SU-DHL-6 (cell line): Measurements from ENCODE around the gene ZP1.

Experiments
- H2AFZ ChIP-seq: fragments of 200-600 bp; sonication (generic); 2 replicates; pipeline ENCODE4 v1.6.1; 2014; ENCODE audit warnings: low read depth, mild to moderate bottlenecking, moderate library complexity, mixed read lengths, antibody characterized with exemption, low read length; ENCODE audit not compliant: severe bottlenecking
- H3F3A ChIP-seq: fragments of 200-600 bp; shearing (Covaris generic); 2 replicates; pipeline ENCODE4 v1.6.0; 2016; ENCODE audit warnings: antibody characterized with exemption, mild to moderate bottlenecking; ENCODE audit not compliant: insufficient read depth
- H3K27ac ChIP-seq: fragments of 200-600 bp; sonication (generic); 2 replicates; pipeline ENCODE4 v1.5.1; 2016; ENCODE audit warnings: low read depth, mild to moderate bottlenecking, low read length, moderate library complexity, mixed read lengths
- H3K27me3 ChIP-seq: fragments of 200-600 bp; sonication (generic), shearing (Covaris generic); 2 replicates; pipeline ENCODE4 v1.6.0; 2014; ENCODE audit warnings: mild to moderate bottlenecking, low read length
- H3K36me3 ChIP-seq: fragments of 200-600 bp; sonication (generic); 2 replicates; pipeline ENCODE4 v1.6.1; 2014; ENCODE audit warnings: mild to moderate bottlenecking, low read length, mixed read lengths
- H3K4me2 ChIP-seq: fragments of 300-600, 200-600 bp; shearing (Covaris generic), sonication (generic); 2 replicates; pipeline ENCODE4 v1.6.0; 2014; ENCODE audit warnings: low read length, low read depth, mild to moderate bottlenecking; ENCODE audit not compliant: poor library complexity, severe bottlenecking
- H3K4me3 ChIP-seq: fragments of 200-600 bp; sonication (generic); 2 replicates; pipeline ENCODE4 v1.5.1; 2014; ENCODE audit warnings: antibody characterized with exemption, low read length, mild to moderate bottlenecking, mixed read lengths; ENCODE audit not compliant: insufficient read depth, poor library complexity, severe bottlenecking
- H3K79me2 ChIP-seq: fragments of 200-600 bp; sonication (generic); 2 replicates; pipeline ENCODE4 v1.6.1; 2014; ENCODE audit warnings: mild to moderate bottlenecking, low read length, moderate library complexity; ENCODE audit not compliant: insufficient read depth
- H3K9ac ChIP-seq: fragments of 200-600 bp; sonication (generic); 2 replicates; pipeline ENCODE4 v1.7.0; 2014; ENCODE audit warnings: mild to moderate bottlenecking, low read length
- H3K9me2 ChIP-seq: fragments of 200-600 bp; sonication (generic); replicated peaks from 2 replicates; pipeline ENCODE4 v1.6.1; 2014; ENCODE audit warnings: low read length; ENCODE audit not compliant: insufficient read depth
- H3K9me3 ChIP-seq: fragments of 200-600 bp; sonication (generic); 2 replicates; pipeline ENCODE4 v1.6.1; 2014; ENCODE audit warnings: low read length, mixed read lengths; ENCODE audit not compliant: insufficient read depth
- H4K20me1 ChIP-seq: fragments of 200-600 bp; sonication (generic); 2 replicates; pipeline ENCODE4 v1.6.1; 2014; ENCODE audit warnings: low read depth, mild to moderate bottlenecking, antibody characterized with exemption, low read length, moderate library complexity, mixed read lengths
- CTCF ChIP-seq: fragments of 200-600 bp; sonication (generic); IDR thresholded peaks from one replicate; pipeline ENCODE4 v1.5.1; 2017; ENCODE audit warnings: antibody characterized with exemption, mild to moderate bottlenecking, low read length, moderate library complexity; ENCODE audit not compliant: insufficient read depth, poor library complexity, severe bottlenecking
- EZH2phosphoT487 ChIP-seq: fragments of 200-600 bp; sonication (generic), shearing (Covaris generic); conservative IDR thresholded peaks from 2 replicates; pipeline ENCODE4 v1.6.1; 2018; ENCODE audit warnings: mild to moderate bottlenecking, antibody characterized with exemption, low read length, moderate library complexity, mixed read lengths

The ZP1 gene

DNA sequence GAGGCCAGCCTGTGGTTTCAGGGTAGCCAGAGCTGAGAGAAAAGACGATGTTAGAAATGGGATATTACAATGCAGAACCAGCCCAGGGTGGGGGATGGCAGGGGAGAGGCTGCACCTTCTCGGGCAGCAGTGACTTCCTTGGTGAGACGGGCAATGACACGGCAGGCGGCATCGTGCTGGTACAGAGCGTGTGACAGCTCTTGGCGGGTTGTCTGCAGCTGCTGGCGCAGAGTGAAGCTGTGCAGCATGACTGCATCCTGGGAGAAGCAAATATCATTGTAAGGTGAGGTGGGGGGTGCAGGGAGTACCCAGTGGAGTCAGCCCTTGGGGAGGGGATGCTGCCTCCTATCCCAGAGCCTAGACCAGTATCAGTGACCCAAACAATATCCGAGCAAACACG is 35.3 kb downstream of the ZP1 start:
- H3K4me2 ChIP-seq, result no peak overlapping the region
- no peak overlapping the region for H3K27ac ChIP-seq
- H3K27me3 ChIP-seq, result no peaks in the 10 kb centered on the region
- peaks cover 35% of the 10 kb centered on the region for H3K79me2 ChIP-seq
- no peak overlapping the region for H3K4me3 ChIP-seq
- TF ChIP-seq EZH2phosphoT487 (no peak), CTCF (no peak)
- peaks cover 27% of the 10 kb centered on the region for H3K36me3 ChIP-seq
- H4K20me1 ChIP-seq, result peaks cover 19% of the 10 kb centered on the region
- no peaks in the 10 kb centered on the region for H3K9me3 ChIP-seq
- no peak overlapping the region for H2AFZ ChIP-seq
- H3F3A ChIP-seq, result peaks cover 9% of the 10 kb centered on the region; the same call in 1 of the 2 replicates
- H3K9ac ChIP-seq, result no peak overlapping the region
- no peaks in the 10 kb centered on the region for H3K9me2 ChIP-seq

DNA sequence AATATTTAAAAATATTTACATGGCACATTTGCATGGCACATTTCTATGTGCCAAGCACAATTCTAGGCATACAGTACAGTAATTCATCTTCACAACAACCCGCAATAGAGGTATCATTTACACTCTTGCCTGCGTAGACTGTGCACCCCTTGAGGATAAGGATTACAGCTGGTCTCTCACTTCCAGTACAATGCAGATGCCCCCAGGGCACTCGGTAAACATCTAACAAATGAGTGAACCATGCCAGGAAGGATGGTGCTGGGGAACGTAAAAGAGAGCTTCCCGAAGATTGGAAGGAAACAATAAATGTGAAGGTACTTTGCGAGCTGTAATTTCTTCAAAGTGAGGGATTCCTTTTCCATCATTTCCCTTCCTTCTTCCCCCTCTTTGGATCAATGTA is 37.7 kb downstream of the ZP1 start:
- H3K79me2 ChIP-seq, result peaks cover 35% of the 10 kb centered on the region
- peak overlapping the region; percentile 98 for H3K9ac ChIP-seq
- H3F3A ChIP-seq, result peaks cover 5% of the 10 kb centered on the region; the same call in 1 of the 2 replicates
- peak overlapping the region; percentile 89 for H3K4me3 ChIP-seq
- no peak overlapping the region for H3K27ac ChIP-seq
- H3K4me2 ChIP-seq, result peak overlapping the region; percentile 68
- peaks cover 19% of the 10 kb centered on the region for H4K20me1 ChIP-seq
- H2AFZ ChIP-seq, result no peak overlapping the region
- H3K9me2 ChIP-seq, result no peaks in the 10 kb centered on the region
- H3K36me3 ChIP-seq, result 0 out of 2 replicates have a peak, but pooled peaks cover 11% of the 10 kb centered on the region
- no peaks in the 10 kb centered on the region for H3K9me3 ChIP-seq
- TF ChIP-seq EZH2phosphoT487, result no peak
- TF ChIP-seq CTCF, result no peak
- H3K27me3 ChIP-seq, result no peaks in the 10 kb centered on the region

- Histone ChIP-seq H3K27me3 (no peaks in the 10 kb centered on the region), H3K4me2 (peak overlapping the region; percentile 68), H3K36me3 (0 out of 2 replicates have a peak, but pooled peaks cover 11% of the 10 kb centered on the region), H3K4me3 (peak overlapping the region; percentile 89), H3K9ac (peak overlapping the region; percentile 98), H3K27ac (peak overlapping the region; percentile 82), H4K20me1 (peaks cover 19% of the 10 kb centered on the region), H3K9me3 (no peaks in the 10 kb centered on the region), H3K9me2 (no peaks in the 10 kb centered on the region), H3K79me2 (peaks cover 35% of the 10 kb centered on the region), H3F3A (no peaks in the 10 kb centered on the region), H2AFZ (peak overlapping the region; percentile 53)
- TF ChIP-seq EZH2phosphoT487 (no peak), CTCF (no peak)
Measured at GRCh38 chr11:60905551-60906113, 38.3 kb downstream of the ZP1 start.
